Ammon's horn (tissue), 1 donor: ENCODE results near the gene RERE.
"Not testable (repeated sequence)": the region's sequence is repeated elsewhere in the genome, so short reads cannot be mapped to it uniquely, and the experiment has no call there.

Experiments
- DNase-seq: peaks from one replicate; pipeline ENCODE4 v3.0.0-alpha.2; 2016; ENCODE audit warnings: low spot score

The RERE gene

GRCh38 chr1:8602471-8603219, 214.8 kb downstream of the RERE start:
- DNase-seq = no peak

GRCh38 chr1:8600336-8600735, 217.1 kb downstream of the RERE start:
- no peak for DNase-seq

- no peak for DNase-seq
Measured at GRCh38 chr1:8599646-8600212, 217.7 kb downstream of the RERE start.

- peak; percentile 32 for DNase-seq
Measured at GRCh38 chr1:8598783-8599182, 218.7 kb downstream of the RERE start.

DNA sequence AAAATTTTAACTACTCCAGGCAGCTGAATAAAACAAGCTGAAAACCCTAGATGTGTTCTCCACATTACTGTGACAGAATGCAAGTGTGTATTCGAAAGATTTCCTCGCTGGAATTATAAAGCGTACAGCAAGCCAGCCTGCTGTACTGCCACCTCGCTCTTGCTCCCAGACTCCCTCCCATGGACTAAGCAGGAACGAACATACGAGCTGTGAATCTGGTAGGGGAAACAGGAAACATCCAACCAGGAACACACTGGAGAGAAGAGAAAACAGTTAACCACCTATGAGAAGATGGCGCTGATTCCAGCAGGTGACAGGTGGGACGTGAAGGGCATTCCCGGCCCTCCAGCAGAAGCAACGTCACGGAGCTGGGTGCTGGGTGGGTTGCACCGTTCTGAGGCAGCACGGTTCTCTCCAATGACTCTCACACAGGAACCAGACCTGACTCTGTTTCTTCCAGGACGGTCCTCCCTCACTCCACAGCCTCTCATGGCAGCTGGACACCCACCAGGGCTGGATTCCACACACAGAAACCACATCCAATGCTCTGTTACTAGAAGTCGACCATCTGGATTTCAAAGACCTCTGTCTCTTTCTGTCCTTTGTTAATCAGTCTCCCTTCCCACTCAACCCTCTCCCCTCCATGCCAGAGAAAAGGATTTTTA, 219.2 kb downstream of the RERE start:
- peak; percentile 87 for DNase-seq

GRCh38 chr1:8597455-8597854, 220.0 kb downstream of the RERE start:
- DNase-seq = no peak

DNA sequence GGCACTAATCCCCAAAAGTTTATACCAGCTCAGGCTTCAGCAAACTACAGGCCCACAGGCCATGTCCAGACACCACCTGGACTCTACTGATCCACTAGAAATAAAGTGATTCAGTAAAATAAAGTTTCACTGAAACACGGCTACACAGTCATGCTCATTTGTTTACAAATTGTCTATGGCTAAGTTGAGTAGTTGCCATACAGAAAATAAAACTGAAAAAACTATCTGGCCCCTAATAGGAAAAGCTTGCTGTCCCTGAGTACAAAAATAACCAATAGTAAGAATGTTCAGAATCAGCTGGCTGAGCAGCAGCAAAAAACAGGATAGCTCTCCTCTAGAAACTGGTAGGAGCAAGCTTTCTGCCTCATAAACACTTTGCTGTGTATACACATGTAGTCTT, 221.5 kb downstream of the RERE start:
- no peak for DNase-seq

DNA sequence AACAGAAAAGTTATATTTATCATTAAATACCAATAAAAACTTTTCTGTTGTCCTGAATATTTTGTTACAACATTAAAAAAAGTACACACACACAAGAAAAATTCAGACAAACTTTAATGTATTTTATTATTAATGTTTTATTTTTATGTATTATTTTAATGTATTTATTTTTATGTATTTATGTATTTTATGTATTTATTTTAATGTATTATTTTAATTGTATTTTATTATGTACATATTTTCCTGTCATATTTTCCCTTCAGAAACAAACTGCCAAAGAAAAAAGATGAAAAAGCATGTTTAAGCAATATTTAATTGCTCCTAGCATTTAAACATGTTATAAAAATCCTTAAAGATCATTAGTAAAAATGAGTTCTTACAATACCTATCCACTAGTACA, 222.1 kb downstream of the RERE start:
- no peak for DNase-seq

DNA sequence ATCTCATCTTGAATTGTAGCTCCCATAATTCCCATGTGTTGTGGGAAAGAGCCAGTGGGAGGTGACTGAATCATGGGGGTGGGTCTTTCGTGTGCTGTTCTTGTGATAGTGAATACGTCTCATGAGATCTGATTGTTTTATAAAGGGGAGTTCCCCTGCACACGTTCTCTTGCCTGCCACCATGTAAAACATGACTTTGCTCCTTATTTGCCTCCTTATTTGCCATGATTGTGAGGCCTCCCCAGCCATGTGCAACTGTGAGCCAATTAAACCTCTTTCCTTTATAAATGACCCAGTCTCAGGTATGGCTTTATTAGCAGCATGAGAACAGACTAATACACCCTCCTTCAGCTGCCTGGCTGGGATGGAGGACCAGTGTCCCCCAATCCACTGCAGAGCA, 224.1 kb downstream of the RERE start:
- DNase-seq = not testable (repeated sequence)

DNA sequence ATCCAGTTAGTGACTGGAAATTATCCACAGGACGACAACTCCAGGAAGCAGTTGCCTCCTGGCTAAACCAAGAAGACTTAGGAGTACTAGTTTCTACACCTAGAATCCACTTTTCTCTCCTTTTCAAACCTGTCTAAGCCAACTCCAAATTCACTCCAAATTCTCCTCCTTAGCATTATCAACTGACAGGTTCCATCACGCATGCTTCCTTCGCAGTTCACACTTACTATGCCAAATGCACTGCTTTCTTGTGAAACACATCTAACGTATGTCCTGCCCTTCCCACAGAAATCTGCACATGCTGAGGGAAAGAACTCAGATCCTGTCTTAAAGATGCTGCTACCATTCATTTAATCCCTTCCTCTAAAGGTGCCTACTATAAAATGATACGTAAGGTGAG, 225.9 kb downstream of the RERE start:
- no peak for DNase-seq

GRCh38 chr1:8590721-8591351, 226.6 kb downstream of the RERE start:
- DNase-seq = peak; percentile 13

- no peak for DNase-seq
Measured at GRCh38 chr1:8589571-8589970, 227.9 kb downstream of the RERE start.

GRCh38 chr1:8587784-8588183, 229.7 kb downstream of the RERE start:
- DNase-seq = no peak

GRCh38 chr1:8586438-8586837, 231.0 kb downstream of the RERE start:
- no peak for DNase-seq

- DNase-seq = no peak
Measured at GRCh38 chr1:8584316-8584715, 233.1 kb downstream of the RERE start.

DNA sequence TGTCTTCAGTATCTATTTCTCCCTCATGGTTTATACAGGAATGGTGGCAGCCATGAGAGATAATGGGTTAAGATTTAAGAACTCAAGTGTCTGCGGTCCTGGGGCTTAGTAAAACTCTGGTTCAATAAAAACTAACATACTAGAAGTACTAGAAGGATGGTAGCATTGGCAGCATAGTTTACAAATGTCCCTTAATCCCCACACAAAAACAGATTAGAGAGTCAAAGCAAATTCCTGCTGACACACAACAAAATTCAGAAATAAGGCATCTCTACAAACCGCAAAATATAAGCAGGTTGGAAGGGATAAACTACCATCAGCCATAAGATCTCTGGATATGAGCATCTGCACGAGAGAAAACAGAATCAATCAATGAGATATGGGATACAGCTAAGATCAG, 234.4 kb downstream of the RERE start:
- DNase-seq = no peak

DNA sequence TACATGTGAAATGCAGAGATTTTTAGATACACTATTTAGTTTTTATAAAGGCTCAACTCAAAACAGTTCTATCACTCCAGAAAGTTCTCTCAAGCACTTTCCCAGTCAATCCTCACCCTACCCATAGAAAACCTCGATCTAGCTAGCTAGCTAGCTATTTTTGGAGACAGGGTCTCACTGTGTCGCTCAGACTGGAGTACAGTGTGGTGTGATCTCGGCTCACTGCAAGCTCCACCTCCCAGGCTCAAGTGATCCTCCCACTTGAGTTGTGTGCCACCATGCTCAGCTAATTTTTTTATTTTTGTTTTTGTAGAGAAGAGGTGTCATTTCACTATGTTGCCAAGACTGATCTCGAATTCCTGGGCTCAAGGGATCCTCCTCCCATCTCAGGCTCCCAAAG, 236.9 kb downstream of the RERE start:
- no peak for DNase-seq

DNA sequence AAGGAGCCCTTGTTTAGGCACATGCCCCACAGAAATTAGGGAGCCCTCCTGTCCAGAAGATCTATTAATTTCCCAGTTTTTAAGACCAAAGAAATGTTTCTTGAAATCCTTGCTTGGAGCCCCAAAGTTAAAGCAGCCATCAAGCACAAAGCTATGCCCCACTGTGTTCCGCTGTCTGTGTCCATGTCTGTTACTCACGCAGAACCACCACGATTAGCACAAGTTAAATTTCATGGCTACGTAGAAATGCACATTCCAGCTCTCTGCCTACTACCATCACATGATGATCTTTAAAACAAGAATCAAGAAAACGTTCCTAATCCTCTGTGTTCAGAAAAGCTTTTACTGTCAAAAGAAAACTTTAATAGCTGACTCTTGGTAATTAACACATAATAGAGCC, 238.5 kb downstream of the RERE start:
- DNase-seq = no peak

- DNase-seq = no peak
Measured at GRCh38 chr1:8578132-8578877, 239.1 kb downstream of the RERE start.

DNA sequence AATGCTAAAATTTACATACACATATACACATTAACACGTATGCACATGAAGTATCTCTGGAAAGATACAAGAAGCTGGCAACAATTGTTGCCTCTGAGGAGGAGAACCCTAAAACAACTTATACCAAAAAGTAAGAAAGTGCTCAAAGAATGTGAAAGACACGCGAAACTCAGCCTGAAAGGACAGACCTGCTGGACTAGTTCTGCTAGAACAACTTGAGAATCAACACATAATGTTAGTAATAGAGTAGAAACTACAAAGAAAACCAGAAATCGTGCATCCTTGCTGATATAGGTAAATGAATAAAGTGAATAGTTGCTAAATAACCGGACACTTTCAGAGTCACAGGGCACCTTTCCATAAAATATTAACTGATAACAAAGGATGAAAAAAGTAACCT, 242.5 kb downstream of the RERE start:
- DNase-seq = no peak

DNA sequence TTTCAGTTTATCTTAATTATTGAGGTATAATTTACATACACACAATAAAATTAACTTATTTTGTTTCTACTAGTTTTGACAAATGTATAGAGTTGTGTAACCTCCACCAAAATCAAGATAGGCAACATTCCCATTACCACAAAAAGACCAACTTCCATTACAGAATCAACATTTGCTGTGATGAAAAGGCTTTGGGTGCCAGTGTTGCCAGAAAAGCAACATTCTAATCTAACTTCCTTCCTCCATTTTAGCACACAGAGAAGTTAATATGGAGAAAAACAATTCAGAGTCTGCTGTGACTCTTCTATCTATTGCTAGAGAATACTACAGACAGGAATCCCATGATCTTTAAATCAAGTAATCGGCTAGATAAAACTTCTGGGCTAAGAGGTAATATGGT, 245.3 kb downstream of the RERE start:
- DNase-seq = no peak
